ENCODE results near the gene ARID3A. TPM values are rescaled to one million over a fixed set of nuclear protein-coding genes. Genes with fewer than 3 reads are reported as not detected.

The ARID3A gene
- total and polyA plus RNA-seq, 2 of the 13 experiments (the other 11 are each of a cell fraction or from before 2014, with no cell fraction given) = 71.3 to 77.9 TPM

DNA sequence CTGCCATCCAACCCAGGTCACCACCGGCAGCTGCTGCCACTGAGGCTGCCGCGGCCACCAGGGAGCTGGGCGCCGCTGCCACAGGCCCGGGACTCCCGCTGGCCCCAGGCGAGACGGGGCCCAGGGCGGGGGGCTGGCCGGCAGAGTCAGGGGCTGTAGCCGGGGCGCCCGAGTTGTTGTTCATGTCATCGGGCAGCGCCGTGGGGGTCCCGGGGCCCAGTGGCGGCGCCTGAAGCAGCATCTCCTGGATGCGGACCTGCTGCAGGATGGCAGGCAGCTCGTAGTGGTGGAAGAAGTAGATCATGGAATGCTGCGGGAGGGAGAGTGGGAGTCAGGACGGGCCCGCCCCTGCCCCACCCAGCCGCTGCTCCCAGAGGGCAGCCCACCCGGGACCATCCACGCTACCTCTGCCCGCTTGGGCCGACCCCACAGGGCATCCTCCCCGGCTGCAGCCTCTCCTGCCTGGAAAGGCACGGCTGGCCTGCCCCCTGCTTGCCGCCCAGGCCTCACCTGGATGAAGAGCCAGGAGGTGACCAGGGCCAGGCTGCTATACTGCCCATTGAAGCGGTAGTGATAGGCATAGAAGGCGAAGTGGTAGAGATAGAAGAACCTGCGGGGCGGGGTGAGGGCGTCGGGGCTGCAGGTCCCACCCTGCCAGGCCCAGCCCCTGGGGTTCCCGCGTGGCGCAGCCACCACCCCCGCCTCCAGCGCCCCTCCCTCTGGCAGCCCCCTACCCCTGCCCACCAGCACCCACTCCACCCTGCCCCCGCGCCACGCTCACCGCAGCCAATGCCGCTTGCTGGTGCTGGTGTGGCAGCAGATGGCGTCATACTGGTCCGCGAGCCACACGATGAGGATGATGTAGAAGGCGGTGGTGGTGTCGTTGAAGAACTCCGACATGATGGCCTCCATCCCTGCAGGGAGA, 85.0 kb downstream of the ARID3A start:
- Histone ChIP-seq H3K9me3 (ENCODE audit: low read length) (no peaks in the 10 kb centered on the region), H3K36me3 (replicated peaks in 1 of 2; ENCODE audit: control insufficient read depth in 1 of 2, insufficient read depth in 2 of 2, low read length in 2 of 2) (peaks cover 14 to 18% of the 10 kb centered on the region in 2 experiments; a peak in 3 of 5 replicates), H3K4me3 (replicated peaks in 1 of 3; ENCODE audit: insufficient read depth in 1 of 3, low read depth in 2 of 3, low read length in 3 of 3) (no peak overlapping the region), H3K79me2 (ENCODE audit: insufficient read depth, low read length) (peaks cover 9% of the 10 kb centered on the region), H4K20me1 (ENCODE audit: insufficient read depth, low read length) (no peaks in the 10 kb centered on the region), H2AFZ (ENCODE audit: low read length) (no peak overlapping the region), H3K4me2 (ENCODE audit: low read depth, low read length) (no peak overlapping the region), H3K27ac (ENCODE audit: extremely low read length, insufficient read depth, low read length) (no peak overlapping the region), H3K9ac (ENCODE audit: insufficient read depth, low read depth, low read length) (no peak overlapping the region), H3K27me3 (ENCODE audit: control insufficient read depth in 1 of 2, insufficient read depth in 2 of 2, low read length in 2 of 2) (no peaks in the 10 kb centered on the region), H3K4me1 (ENCODE audit: insufficient read depth, low read length) (no peaks in the 10 kb centered on the region)
- in situ Hi-C loops (cut with HindIII; ENCODE audit: extremely low pct_ligation_motif_present, low pct_unique_long_range_greater_than_20kb) (no loop called here), intact Hi-C loops (cut with micrococcal nuclease; ENCODE audit: unreplicated experiment) (no loop called here)
- FAIRE-seq (no peak), ATAC-seq (no peak), DNase-seq (ENCODE audit: low spot score) (no peak)
- TF ChIP-seq RBFOX2 (IDR thresholded peaks at IDR 0.05; ENCODE audit: low read depth, low read length) = 0 out of 2 replicates have a peak, but pooled peaks have one; percentile 15
- TF ChIP-seq, protein P1, sequence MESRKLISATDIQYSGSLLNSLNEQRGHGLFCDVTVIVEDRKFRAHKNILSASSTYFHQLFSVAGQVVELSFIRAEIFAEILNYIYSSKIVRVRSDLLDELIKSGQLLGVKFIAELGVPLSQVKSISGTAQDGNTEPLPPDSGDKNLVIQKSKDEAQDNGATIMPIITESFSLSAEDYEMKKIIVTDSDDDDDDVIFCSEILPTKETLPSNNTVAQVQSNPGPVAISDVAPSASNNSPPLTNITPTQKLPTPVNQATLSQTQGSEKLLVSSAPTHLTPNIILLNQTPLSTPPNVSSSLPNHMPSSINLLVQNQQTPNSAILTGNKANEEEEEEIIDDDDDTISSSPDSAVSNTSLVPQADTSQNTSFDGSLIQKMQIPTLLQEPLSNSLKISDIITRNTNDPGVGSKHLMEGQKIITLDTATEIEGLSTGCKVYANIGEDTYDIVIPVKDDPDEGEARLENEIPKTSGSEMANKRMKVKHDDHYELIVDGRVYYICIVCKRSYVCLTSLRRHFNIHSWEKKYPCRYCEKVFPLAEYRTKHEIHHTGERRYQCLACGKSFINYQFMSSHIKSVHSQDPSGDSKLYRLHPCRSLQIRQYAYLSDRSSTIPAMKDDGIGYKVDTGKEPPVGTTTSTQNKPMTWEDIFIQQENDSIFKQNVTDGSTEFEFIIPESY (CRISPR knock-in tag; IDR thresholded peaks at IDR 0.05) = peak; percentile 41; the same call in 1 of the 2 replicates
- TF ChIP-seq REL (CRISPR knock-in tag; conservative IDR thresholded peaks at IDR 0.05) = no peak
- no TSS peak for BruUV-seq (replicated peaks)
- 98% methylated on average over 22 of the region's 56 CpGs for WGBS (ENCODE audit: low lambda C conversion rate)
- ChIA-PET CTCF (ENCODE audit: low intra/inter-chr PET ratio, low total read pairs) (no interaction called here), POLR2A (no interaction called here)

DNA sequence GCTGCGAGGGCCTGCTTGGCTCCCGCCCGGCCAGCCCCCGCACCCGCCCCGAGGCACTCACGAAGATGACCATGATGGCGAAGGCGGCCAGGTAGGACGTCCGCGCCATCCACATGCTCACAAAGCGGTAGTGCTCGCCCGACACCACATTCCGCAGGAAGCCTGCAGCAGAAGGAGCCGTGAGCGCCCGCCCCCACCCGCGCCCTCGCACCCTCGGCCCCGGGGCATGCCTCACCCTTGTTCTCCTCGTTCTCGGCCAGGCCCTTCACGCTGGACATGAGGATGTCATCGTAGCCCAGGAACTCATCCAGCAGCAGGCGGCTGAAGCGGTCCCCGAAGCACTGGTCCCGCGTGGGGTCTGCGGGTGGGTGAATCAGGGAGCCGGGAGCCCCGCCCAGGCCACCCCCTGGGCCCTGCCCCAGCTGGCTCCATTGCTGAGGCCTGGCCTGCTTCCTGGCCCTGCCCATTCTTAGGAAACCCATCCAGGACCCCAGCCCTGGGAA, 86.0 kb downstream of the ARID3A start:
- Histone ChIP-seq H4K20me1 (ENCODE audit: insufficient read depth, low read length) (peaks cover 8% of the 10 kb centered on the region; the same call in 1 of the 2 replicates), H3K9me3 (ENCODE audit: low read length) (no peaks in the 10 kb centered on the region), H3K9ac (ENCODE audit: insufficient read depth, low read depth, low read length) (no peak overlapping the region), H2AFZ (ENCODE audit: low read length) (no peak overlapping the region), H3K27ac (ENCODE audit: extremely low read length, insufficient read depth, low read length) (no peak overlapping the region), H3K4me2 (ENCODE audit: low read depth, low read length) (no peak overlapping the region), H3K36me3 (replicated peaks in 1 of 2; ENCODE audit: control insufficient read depth in 1 of 2, insufficient read depth in 2 of 2, low read length in 2 of 2) (peaks cover 15 to 18% of the 10 kb centered on the region in 2 experiments; a peak in 3 of 5 replicates), H3K79me2 (ENCODE audit: insufficient read depth, low read length) (peaks cover 19% of the 10 kb centered on the region), H3K4me3 (replicated peaks in 1 of 3; ENCODE audit: insufficient read depth in 1 of 3, low read depth in 2 of 3, low read length in 3 of 3) (no peak overlapping the region), H3K4me1 (ENCODE audit: insufficient read depth, low read length) (peaks cover 8% of the 10 kb centered on the region), H3K27me3 (ENCODE audit: control insufficient read depth in 1 of 2, insufficient read depth in 2 of 2, low read length in 2 of 2) (no peaks in the 10 kb centered on the region)
- DNase-seq (ENCODE audit: low spot score) (no peak), ATAC-seq (no peak), FAIRE-seq (no peak)
- WGBS (ENCODE audit: low lambda C conversion rate) = 97% methylated on average over 22 of the region's 36 CpGs
- ChIA-PET CTCF (ENCODE audit: low intra/inter-chr PET ratio, low total read pairs) (no interaction called here), POLR2A (no interaction called here)
- intact Hi-C loops (cut with micrococcal nuclease; ENCODE audit: unreplicated experiment) = no loop called here
- in situ Hi-C loops (cut with HindIII; ENCODE audit: extremely low pct_ligation_motif_present, low pct_unique_long_range_greater_than_20kb) = no loop called here
- TF ChIP-seq RBFOX2 (IDR thresholded peaks at IDR 0.05; ENCODE audit: low read depth, low read length) (peak; percentile 52; the same call in 1 of the 2 replicates), AGO2 (optimal IDR thresholded peaks at IDR 0.05; ENCODE audit: low read depth, low read length) (peak; percentile 54), PLRG1 (conservative IDR thresholded peaks at IDR 0.05) (no peak)
- no TSS peak for BruUV-seq (replicated peaks)

All from HepG2 (cell line).